SU-DHL-6 (cell line): ENCODE data around the gene PRKCA.

Source experiments
- EZH2phosphoT487 ChIP-seq: fragments of 200-600 bp; sonication (generic), shearing (Covaris generic); conservative IDR thresholded peaks from 2 replicates; pipeline ENCODE4 v1.6.1; 2018; ENCODE audit warnings: mild to moderate bottlenecking, antibody characterized with exemption, low read length, moderate library complexity, mixed read lengths
- TF ChIP-seq, protein P1 (sequence below): fragments of 200-600 bp; sonication (generic); IDR thresholded peaks from one replicate; pipeline ENCODE4 v1.5.1; 2017; ENCODE audit warnings: antibody characterized with exemption, mild to moderate bottlenecking, low read length, moderate library complexity; ENCODE audit not compliant: insufficient read depth, poor library complexity, severe bottlenecking

DNA sequence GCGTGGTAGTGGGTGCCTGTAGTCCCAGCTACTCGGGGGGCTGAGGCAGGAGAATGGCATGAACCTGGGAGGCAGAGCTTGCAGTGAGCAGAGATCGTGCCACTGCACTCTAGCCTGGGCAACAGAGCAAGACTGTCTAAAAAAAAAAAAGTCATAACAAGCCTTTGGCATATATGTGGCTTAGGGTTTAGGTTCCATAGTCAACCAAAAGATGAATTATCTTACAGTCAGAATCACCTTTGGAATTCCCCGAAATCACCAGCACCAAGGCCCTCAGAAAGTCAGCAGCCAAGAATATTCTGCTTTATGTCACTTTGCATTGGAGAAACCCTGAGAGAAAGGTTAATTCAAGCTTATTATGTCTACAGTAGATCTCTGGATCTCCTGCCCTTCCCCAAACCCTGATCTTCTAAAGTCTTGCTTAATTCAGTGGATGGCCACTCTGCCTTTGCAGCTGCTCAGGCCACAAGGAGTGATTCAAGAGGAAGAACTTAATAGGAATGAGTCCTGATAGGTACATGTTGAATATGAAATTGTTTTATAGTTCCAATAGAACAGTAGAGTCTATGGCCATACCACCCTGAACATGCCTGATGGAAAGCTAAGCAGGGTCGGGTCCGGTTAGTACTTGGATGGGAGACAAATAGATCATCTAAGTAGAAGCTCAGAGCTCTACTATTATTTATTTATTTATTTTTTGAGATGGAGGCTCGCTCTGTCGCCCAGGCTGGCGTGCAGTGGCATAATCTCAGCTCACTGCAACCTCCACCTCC lies 336.5 kb downstream of the PRKCA start:
- TF ChIP-seq EZH2phosphoT487: no peak
- TF ChIP-seq, protein P1, sequence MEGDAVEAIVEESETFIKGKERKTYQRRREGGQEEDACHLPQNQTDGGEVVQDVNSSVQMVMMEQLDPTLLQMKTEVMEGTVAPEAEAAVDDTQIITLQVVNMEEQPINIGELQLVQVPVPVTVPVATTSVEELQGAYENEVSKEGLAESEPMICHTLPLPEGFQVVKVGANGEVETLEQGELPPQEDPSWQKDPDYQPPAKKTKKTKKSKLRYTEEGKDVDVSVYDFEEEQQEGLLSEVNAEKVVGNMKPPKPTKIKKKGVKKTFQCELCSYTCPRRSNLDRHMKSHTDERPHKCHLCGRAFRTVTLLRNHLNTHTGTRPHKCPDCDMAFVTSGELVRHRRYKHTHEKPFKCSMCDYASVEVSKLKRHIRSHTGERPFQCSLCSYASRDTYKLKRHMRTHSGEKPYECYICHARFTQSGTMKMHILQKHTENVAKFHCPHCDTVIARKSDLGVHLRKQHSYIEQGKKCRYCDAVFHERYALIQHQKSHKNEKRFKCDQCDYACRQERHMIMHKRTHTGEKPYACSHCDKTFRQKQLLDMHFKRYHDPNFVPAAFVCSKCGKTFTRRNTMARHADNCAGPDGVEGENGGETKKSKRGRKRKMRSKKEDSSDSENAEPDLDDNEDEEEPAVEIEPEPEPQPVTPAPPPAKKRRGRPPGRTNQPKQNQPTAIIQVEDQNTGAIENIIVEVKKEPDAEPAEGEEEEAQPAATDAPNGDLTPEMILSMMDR: no peak
